GM19043 (cell line): ENCODE results near the gene SCUBE1.
"Not testable (repeated sequence)": the region's sequence is repeated elsewhere in the genome, so short reads cannot be mapped to it uniquely, and the experiment has no call there.

Experiments used
- ATAC-seq: cut with Tn5 transposase; IDR thresholded peaks from one replicate; pipeline ENCODE4 v1.9.1; 2021; ENCODE audit warnings: low read depth; ENCODE audit not compliant: unreplicated experiment

SCUBE1 gene

DNA sequence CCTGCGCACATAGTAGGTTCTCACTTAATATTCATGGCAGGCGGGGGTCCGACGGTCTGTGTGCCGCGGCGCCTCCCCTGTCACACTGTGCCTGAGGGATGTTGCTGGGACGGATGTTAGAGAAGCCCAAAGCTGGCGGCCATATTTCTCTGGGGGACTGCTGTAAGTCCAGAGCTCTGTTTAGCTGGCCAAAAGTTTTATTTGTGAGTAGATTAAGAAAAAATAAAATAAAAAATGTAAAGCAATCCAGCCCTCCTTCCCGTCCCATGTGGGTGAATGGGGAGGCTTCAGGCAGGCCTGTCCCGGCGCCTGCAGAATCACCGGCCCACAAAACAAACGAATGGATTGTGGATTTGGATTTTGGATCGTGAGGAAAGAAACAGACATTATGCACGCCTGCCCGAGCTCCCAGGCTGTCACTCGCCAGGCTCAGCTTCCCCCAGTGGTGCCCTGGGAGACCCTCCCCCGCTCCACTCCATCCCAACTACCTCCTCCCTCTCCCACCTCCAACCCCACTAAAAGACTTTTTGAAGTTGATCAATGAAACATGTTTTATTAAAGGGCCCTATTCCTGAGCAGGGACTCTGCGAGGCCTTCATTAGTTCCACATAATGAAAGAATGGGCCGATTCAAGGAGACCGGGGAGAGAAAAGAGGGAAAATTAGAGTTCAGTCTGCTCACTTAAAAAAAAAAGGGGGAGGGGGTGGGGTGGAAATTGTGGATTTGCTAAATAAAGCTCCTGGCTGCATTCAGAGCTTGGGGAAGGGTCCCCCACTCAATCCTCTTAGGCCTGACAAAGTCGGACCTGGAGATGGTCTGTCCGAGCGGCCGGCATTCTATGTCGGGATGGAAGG, 20.4 kb upstream of the SCUBE1 start:
- ATAC-seq, result no peak

GRCh38 chr22:43360576-43360975, 17.4 kb upstream of the SCUBE1 start:
- ATAC-seq, result no peak

GRCh38 chr22:43356881-43357280, 13.7 kb upstream of the SCUBE1 start:
- ATAC-seq, result no peak

GRCh38 chr22:43355688-43356087, 12.5 kb upstream of the SCUBE1 start:
- ATAC-seq, result not testable (repeated sequence)

DNA sequence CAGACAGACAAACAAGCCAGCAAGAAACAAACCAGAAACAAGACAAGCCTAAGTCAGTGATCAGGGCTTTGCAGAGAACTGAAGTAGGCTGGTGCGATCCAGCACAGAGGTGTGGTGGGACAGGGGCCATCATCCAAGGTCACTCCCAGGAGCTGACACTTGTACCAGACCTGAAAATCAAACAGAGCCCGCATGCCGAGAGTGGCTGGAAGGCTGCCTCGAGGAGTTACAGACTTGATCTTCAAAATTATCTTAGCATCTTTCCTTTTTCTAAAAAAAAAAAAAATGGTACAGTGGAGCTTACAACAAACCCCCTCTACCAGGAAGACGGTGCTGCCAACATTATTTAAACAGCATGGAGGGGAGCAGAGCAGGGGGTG, 8.8 kb upstream of the SCUBE1 start:
- no peak for ATAC-seq

DNA sequence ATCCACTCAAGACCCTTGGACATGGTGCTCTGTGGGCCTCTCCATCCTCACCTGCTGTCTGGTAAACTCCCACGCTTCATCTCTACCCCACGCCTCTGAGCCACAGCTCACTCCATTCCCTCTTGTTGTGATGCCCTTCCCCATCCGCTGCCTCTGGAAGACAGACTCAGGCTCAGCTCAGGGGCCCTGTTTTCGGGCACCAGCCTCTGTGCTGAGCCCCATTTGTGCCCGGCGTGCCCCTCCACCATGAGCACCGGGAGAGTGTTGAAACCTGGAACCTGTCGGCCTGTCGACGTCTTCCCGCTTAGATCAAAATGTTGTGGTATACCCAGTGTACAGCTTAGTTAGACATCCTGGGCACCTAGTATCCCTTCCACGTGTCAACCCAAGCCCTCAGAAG, 6.5 kb upstream of the SCUBE1 start:
- ATAC-seq, result no peak

DNA sequence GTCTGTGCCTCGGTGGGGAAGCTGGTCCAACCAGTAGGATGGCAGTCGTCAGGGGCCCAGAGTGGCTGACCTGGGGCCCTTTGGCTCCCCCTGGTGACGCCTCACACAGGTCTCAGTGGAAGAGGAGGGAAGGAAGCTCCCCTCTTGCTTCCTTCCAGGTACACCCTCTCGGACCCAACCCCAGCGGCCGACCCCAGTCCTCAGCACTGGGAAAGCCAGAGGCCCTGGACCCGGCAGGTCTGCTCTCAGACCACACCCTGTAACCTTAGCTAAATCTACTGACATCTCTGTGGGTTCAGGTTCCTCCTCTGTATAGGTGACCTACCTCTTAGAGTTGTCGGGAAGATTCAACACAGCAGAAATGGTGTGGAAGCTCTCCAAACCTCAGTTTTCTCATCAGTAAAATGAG, 3.4 kb upstream of the SCUBE1 start:
- no peak for ATAC-seq

DNA sequence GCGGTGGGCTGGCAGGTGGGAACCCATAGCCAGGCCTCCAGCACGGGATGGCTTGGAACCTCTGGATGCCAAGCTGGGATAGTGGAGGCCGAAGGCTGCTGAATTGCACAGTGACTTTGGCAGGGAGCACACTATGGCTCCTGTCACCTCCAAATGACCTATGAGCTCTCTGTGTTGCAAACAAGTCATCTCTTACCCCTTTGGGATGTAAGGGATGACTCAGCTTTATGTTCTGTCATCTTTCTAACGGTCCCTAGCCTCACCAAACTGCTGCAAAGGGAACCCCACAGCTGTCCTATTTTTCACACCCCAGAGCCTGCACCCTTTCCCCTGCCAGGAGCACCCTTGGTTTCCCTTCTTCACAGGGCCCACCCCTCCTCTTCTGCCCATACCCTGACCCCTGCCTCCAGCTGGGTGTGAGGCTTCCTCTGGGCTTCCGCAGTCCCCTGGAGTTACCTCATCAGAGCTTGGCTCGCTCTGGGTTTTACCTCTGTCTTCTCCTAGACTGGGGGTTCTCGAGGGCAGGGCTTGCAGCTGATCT, 2.7 kb upstream of the SCUBE1 start:
- ATAC-seq, result no peak

DNA sequence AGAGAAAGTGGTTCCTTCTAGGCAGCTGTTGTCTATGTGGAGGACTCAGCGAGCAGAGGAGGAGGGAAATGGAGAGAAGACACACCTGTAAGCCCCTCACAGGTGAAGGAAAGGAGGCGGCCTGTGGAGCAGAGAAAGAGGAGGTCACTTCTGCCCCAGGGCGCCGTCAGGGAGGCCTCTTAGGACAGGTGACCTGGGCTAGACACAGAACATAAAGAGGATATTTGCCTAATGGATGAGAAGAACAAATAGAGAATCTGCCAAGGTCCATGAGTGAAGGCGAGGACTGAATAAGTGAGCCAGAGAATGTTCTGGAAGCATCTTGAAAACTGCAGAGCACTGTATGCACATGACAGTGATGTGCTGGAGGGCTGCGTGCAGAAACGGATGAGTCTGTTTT, 2.2 kb upstream of the SCUBE1 start:
- ATAC-seq, result no peak

DNA sequence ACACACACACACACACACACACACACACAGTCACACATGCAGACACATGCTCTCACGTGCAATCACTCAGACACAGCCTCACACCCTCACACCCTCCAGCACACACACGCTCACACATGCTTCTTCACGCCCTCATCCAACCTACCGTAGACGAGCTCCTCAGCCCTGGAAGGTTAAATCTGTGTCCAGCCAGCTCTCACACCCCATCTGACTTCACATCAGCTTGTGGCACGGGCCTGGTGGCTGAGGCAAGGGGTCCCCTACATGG, 1.3 kb upstream of the SCUBE1 start:
- no peak for ATAC-seq

GRCh38 chr22:43343670-43344519, 723 bp upstream of the SCUBE1 start:
- no peak for ATAC-seq

GRCh38 chr22:43342347-43343261, 568 bp downstream of the SCUBE1 start:
- no peak for ATAC-seq

GRCh38 chr22:43341565-43341964, 1.6 kb downstream of the SCUBE1 start:
- ATAC-seq, result no peak

DNA sequence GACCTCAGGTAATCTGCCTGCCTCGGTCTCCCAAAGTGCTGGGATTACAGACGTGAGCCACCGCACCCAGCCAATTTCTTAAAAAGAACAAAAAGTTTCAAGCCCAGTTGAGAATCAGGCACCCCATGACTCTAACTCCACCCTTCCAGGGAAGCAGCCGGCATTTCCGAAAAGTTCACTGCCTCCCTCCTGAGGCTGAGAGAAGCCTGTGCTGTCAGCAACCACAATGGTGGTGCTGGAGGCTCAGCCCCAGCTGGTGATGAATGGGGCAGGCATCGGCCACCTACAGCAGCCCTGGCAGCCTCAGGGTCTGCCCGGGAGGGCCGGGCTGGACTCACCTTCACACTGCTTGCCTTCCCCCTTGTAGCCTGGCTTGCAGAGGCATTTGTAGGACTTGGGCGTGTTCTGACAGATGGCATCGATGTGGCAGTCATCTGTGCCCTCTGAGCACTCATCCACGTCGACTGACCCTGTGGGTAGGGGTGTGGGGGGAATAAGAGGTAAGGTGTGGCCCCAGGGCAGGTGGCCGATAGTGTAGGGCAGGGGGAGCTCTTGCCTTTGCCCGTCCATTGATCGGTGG, 4.3 kb downstream of the SCUBE1 start:
- no peak for ATAC-seq

DNA sequence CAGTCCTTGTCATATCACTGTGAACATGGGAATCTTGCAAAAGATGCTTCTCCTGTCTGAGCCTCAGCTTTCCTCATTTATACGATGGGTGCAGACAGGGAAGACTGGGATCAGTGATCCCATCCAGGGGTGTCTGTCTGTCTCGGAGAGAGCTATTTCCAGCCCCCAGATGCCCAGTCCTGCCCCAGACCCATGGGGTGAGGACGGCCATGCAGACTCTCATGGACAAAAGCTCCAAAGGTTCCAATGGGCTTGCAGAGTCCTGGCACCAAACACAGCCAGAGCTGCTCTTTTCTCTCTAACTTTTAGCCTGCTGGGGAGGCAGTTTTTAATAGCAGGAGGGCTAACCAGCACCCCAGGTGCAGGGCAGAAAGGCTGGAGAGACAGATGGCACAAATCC, 5.2 kb downstream of the SCUBE1 start:
- ATAC-seq, result no peak

- ATAC-seq, result no peak
Measured at GRCh38 chr22:43337385-43337784, 5.8 kb downstream of the SCUBE1 start.

DNA sequence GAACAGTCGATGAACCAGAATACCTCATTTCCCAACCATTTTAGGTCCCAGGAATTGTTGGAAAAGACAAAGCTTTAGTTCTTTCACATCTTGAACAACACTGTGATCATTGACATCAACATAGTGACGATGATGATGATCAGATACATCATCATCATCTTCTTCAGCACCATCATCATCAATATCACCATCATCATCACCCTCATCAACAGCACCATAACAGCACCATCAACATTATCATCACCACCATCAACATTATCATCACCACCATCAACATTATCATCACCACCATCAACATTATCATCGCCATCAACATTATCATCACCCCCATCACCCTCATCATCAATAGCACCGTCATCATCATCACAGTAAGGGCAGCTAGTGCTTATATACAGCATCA, 8.8 kb downstream of the SCUBE1 start:
- no peak for ATAC-seq

GRCh38 chr22:43333978-43334377, 9.2 kb downstream of the SCUBE1 start:
- ATAC-seq, result no peak

GRCh38 chr22:43333156-43333555, 10.0 kb downstream of the SCUBE1 start:
- no peak for ATAC-seq

DNA sequence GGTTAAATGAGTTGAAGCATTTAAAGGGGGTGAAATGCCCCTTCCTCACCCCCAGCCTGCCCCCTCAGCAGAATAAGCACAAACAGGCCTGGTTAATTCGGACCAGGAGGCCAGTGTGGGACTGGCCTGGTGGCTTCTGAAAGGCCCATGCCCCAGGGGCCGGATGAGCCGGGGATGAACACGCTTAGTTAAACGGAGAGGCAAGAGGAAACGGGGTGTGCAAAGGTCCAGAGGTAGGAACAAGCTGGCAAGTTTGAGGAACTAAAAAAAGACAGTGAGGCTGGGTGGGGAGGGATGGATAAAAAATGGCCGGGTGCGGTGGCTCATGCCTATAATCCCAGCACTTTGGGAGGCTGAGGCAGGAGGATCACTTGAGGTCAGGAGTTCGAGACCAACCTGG, 11.5 kb downstream of the SCUBE1 start:
- no peak for ATAC-seq
